Measurements from ENCODE around the gene SOS1.

DNA sequence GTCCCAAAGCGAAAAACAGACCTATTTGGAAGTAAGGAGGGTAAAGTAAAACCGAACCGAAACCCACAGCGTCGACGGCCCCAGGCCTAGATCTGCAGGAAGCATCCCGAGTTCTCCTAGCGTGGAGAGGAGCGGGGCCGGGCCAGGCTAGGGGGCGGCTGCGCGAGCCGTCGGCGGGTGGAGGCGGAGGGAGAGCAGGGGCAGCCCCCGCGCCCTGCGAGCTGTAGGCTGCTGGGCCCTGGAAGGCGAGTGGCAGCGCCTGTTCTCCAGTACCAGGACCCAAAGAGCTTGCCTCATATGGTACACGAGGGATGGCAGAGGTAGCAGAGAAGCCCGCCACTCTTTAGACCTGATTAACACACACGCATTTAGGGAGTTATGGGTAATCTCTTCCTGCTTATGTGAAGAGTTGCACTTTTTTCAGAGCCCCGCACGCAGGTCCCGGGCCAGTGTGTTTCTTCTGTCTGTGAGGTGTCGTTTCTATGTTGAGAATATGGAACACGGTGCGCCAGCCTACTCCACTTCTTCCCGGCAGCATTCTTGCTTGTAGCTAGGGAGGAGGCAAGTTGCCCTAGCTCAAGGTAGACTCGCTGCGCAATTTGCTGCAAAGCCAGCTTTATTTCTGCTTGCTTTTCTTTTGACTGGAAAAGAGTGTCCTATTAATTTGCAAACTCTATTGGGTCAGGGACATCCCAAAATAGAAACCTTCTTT lies 160.1 kb downstream of the SOS1 start:
- TF ChIP-seq, protein P1, sequence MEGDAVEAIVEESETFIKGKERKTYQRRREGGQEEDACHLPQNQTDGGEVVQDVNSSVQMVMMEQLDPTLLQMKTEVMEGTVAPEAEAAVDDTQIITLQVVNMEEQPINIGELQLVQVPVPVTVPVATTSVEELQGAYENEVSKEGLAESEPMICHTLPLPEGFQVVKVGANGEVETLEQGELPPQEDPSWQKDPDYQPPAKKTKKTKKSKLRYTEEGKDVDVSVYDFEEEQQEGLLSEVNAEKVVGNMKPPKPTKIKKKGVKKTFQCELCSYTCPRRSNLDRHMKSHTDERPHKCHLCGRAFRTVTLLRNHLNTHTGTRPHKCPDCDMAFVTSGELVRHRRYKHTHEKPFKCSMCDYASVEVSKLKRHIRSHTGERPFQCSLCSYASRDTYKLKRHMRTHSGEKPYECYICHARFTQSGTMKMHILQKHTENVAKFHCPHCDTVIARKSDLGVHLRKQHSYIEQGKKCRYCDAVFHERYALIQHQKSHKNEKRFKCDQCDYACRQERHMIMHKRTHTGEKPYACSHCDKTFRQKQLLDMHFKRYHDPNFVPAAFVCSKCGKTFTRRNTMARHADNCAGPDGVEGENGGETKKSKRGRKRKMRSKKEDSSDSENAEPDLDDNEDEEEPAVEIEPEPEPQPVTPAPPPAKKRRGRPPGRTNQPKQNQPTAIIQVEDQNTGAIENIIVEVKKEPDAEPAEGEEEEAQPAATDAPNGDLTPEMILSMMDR (IDR thresholded peaks at IDR 0.05; ENCODE audit: insufficient read depth, low read length) = no peak
- no peak for TF ChIP-seq POLR2AphosphoS5 (IDR thresholded peaks at IDR 0.05; ENCODE audit: low read depth)
